GM12891 (cell line): ENCODE results near the gene GRM1.

Source experiments
- DNase-seq: peaks from one replicate; pipeline ENCODE4 v3.0.0; 2011; ENCODE audit warnings: low spot score; ENCODE audit not compliant: insufficient read length
- FAIRE-seq: peaks from 2 replicates; lab custom pipeline; 2011; peaks lifted over from hg19 to GRCh38; lab: Jason Lieb, UNC
- PAX5 ChIP-seq: IDR thresholded peaks from 2 replicates; pipeline ENCODE4 v1.6.1; 2011; ENCODE audit warnings: low read length, moderate library complexity, mild to moderate bottlenecking; ENCODE audit not compliant: insufficient read depth, severe bottlenecking
- POLR2A ChIP-seq: IDR thresholded peaks from 2 replicates; pipeline ENCODE4 v1.6.1; 2011; ENCODE audit warnings: low read depth, low read length, control low read depth
- POLR2AphosphoS5 ChIP-seq: IDR thresholded peaks from 2 replicates; pipeline ENCODE4 v1.6.1; 2011; ENCODE audit warnings: low read depth, low read length, control low read depth
- POU2F2 ChIP-seq: IDR thresholded peaks from 2 replicates; pipeline ENCODE4 v1.6.1; 2011; ENCODE audit warnings: low read depth, mild to moderate bottlenecking, control low read depth, low read length, moderate library complexity
- SPI1 ChIP-seq: IDR thresholded peaks from 2 replicates; pipeline ENCODE4 v1.6.1; 2011; ENCODE audit warnings: low read depth, low read length, control low read depth
- TAF1 ChIP-seq: IDR thresholded peaks from 2 replicates; pipeline ENCODE4 v1.6.1; 2011; ENCODE audit warnings: low read depth, low read length, control low read depth

Gene GRM1

DNA sequence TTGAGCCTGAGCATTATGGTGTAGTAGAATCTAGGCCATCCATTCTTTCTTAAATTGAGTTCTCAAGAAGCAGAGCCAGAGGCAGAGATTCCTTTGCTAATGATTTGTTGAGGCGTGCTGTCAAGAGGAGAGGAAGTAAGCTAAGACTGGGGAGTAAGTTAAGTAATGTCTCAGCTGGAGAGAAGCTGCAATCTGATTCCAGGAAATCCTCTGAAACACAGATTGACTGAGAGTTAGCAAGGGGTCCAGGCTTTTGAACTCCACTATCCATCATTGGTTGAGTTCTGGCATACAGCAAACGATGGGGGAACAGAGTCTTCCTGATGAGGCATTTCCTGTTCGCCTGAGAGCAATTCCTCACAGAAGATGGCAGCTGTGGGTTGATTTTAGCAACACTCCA, 307.3 kb downstream of the GRM1 start:
- FAIRE-seq (no peak), DNase-seq (no peak)
- TF ChIP-seq SPI1 (no peak), POLR2A (no peak), POLR2AphosphoS5 (no peak), TAF1 (no peak), PAX5 (no peak), POU2F2 (no peak)

DNA sequence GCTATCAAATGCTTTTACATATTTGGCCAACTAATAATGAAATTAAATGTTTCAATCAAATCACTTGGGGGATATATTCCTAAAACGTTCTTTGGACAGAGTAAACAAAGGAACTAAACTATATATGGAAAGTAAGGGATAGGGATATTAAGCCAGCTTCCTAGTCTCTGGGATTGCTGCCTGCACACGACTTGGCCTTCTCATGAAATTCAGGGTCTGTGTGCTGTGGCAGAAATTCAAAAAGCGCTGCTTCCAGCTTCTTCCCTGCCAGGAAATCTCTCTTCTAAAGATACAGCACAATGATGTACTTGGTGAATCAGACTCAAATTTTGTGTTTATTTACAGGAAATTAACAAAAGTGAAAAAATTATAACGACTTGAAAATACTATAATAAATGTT, 308.5 kb downstream of the GRM1 start:
- DNase-seq, result no peak
- TF ChIP-seq POU2F2, result no peak
- no peak for TF ChIP-seq SPI1
- TF ChIP-seq PAX5, result no peak
- no peak for TF ChIP-seq POLR2AphosphoS5
- no peak for TF ChIP-seq POLR2A
- TF ChIP-seq TAF1, result no peak
- FAIRE-seq, result no peak

DNA sequence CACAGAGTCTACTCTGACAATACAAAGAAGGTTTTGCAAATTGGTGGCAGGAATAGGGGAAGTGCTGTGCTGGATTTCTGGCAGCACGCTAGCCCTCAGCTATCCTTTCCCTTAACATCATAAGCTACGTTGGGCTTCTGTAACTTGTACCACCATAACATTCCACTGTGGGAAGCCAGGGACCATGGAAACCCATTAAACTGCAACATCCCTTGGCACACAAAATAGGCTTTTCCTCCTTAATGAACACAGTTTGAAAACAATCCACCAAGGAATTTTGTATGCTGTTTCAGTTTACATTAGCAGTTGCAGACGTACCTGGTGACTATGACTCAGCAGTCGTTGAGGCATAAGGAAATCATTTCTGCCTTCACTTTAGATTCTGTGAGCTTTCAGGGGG, 310.9 kb downstream of the GRM1 start:
- no peak for FAIRE-seq
- DNase-seq, result no peak
- TF ChIP-seq POU2F2 (no peak), POLR2A (no peak), POLR2AphosphoS5 (no peak), PAX5 (no peak), SPI1 (0 out of 2 replicates have a peak, but pooled peaks have one; percentile 3), TAF1 (no peak)

DNA sequence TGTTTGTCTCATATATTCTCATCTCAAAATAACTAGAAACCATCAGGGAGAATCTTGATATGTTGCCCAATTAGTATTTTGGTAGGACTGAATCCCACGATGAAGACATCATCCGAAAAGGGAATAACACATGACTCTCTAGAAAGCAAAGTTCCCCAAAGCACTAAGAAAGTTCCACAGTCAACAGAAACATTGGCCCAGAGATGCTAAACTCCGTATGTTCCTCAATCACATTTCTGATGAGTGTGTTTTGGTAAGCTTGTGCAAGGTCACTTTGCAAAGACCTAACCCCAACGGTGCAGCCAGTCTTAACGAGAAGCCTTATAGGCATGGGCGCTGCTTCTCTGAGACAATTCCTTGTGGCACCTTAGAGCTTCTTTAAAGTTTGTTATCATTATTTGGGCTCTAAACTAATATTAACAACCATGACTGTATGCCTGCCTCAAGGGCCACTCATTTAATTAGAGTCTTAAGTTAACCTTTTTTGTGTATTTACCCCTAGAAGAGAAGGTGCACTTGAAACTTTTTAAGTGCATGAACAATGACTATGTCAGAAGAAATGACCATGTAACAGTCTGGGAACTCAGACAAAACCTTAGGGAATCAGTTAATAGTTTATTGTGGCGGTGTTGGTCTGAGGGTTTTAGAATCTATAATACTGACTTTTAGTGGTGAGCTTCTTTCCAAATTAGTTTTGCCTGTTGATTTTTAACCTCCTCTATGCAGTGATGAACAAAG, 312.8 kb downstream of the GRM1 start:
- TF ChIP-seq PAX5 (no peak), TAF1 (no peak), SPI1 (no peak), POLR2AphosphoS5 (no peak), POU2F2 (no peak)
- FAIRE-seq (no peak), DNase-seq (no peak)

DNA sequence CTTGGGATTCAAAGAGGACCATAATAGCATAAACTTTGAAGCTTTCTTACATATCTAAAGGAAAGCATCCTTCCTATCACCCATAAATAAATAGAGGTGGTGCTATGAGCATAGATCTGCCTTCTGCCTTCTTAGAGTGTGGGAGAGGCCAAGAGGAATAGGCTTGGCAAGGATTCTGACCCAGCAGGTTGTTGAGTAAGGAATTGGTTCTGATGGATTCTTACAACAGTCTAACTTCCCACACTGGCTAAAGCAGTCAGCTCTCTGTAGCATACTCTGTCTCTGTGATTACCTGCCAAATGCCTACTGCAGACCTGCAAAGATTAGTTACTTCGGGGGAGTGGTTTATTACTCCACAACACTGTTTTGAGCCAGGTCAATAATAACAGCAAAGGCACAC, 316.7 kb downstream of the GRM1 start:
- FAIRE-seq (no peak), DNase-seq (no peak)
- TF ChIP-seq POU2F2, result no peak
- no peak for TF ChIP-seq SPI1
- TF ChIP-seq TAF1, result no peak
- TF ChIP-seq POLR2AphosphoS5, result no peak
- no peak for TF ChIP-seq POLR2A
- no peak for TF ChIP-seq PAX5

DNA sequence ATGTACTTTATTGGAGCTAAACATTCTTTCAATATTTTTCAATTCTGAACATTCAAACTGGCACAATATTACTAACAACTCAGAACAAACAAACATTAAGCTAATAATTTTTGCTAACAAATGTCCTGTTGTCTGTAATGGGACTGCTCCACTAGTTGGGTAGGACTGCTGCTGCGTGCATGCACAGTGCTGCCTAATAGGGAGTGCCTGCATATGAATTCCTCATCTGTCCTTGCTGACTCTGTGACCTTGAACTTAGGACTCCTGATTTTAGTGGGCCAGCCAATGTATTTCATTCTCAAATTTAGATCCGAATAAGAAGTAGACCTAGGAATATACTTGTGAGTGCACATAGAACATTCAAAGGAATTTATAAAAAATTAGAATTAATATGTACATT, 318.2 kb downstream of the GRM1 start:
- FAIRE-seq (no peak), DNase-seq (no peak)
- no peak for TF ChIP-seq POU2F2

DNA sequence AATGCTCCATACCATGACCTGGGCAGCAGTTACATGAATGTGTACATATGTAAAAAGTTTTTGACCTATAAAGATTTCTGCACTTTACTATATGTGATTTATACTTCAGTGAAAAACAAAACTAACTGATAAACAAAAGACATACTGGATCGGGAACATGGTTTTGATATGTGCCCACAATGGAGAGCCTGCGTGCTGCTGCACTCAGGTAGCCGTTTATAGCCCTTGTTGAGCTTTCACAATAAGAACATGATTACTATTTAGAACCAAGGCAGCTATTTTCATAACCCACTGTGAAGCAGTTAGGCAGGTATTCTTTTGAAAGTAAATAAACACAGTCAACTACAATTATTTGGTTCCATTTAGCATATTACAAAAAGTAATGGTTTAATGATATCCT, 318.8 kb downstream of the GRM1 start:
- no peak for FAIRE-seq
- DNase-seq, result no peak
- TF ChIP-seq POLR2A, result no peak
- no peak for TF ChIP-seq POU2F2
- TF ChIP-seq SPI1, result no peak
- TF ChIP-seq POLR2AphosphoS5, result no peak
- TF ChIP-seq PAX5, result no peak
- TF ChIP-seq TAF1, result no peak

DNA sequence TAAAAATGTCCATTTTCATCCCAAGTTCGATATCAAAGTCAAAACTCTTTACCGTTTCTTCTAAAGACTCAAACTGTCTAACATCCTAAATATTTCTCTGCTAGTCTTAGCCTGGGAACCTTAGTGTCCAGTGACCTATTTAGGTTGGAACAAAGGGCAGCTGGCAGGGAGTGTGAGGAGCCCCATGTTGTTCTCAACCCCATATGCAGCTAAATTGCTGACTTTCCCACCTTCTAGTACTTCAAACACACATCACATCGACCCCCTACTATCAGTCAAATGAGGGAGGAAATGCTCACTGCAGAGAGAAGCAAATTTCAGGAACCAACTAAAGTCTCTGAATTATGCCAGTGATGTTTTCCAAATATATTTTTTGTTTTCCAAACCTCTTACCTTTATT, 322.2 kb downstream of the GRM1 start:
- DNase-seq (no peak), FAIRE-seq (no peak)
- TF ChIP-seq POLR2AphosphoS5, result no peak
- TF ChIP-seq SPI1, result no peak
- TF ChIP-seq POLR2A, result no peak
- no peak for TF ChIP-seq POU2F2
- no peak for TF ChIP-seq TAF1
- TF ChIP-seq PAX5, result no peak

DNA sequence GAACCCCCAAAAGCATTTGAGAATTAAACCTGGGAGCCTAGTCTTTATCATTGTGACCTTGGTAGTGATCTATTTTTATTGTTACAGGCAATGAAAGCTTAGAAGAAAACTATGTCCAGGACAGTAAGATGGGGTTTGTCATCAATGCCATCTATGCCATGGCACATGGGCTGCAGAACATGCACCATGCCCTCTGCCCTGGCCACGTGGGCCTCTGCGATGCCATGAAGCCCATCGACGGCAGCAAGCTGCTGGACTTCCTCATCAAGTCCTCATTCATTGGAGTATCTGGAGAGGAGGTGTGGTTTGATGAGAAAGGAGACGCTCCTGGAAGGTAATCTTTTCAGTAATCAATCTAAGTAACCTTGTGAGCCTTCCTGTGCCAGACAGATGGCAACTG, 323.3 kb downstream of the GRM1 start:
- no peak for TF ChIP-seq SPI1
- TF ChIP-seq TAF1, result no peak
- no peak for TF ChIP-seq POLR2A
- no peak for TF ChIP-seq POLR2AphosphoS5
- no peak for TF ChIP-seq POU2F2
- FAIRE-seq (no peak), DNase-seq (no peak)

DNA sequence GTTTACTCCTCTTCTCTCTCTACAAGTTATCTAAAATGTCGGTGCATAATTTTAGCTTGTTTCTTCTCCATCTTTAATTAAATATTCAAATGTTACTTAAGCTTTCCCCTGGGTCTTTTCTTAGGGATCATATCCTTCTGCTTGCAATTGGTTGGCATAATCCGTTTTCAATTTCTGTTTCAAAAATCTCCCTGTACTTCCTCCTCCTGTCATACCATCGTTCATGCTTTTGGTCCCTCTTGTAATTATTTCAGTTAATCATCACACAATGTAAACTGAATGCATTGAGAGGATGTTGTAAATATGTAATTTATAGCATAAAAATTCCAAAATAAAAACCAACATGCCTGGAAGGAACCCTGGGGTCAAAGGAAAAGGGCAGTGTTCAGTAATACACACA, 325.6 kb downstream of the GRM1 start:
- FAIRE-seq (no peak), DNase-seq (no peak)
- TF ChIP-seq POU2F2 (no peak), TAF1 (no peak), SPI1 (no peak), PAX5 (no peak), POLR2A (no peak), POLR2AphosphoS5 (no peak)

DNA sequence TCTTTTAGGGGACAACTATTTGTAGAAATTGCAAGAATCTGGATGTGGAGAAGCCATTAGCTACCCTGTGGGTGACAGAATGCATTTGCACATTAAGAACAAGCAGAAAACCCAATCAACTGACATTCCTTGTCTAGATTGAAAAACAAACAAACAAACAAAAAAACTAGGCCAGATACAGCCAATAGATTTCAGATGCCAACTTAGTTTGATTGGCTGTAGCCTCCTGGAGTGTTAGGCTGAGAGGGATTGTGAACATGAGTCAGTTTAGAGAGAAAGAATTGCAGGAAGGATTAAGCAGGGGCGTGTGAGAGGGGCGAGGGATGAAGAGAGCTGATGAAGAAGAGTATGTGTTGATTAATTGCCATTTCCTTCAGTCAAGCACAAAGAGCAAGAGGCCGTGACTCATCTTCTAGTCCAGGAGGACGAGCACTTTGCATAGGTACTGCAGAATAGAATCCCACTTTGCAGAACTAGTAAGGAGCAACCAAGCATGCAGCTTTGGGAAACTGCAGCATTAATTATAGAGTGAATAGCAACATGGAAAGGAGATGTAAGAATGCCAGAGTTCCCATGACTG, 326.7 kb downstream of the GRM1 start:
- FAIRE-seq (no peak), DNase-seq (no peak)
- TF ChIP-seq POLR2AphosphoS5, result no peak
- TF ChIP-seq SPI1, result no peak
- no peak for TF ChIP-seq POLR2A
- TF ChIP-seq TAF1, result no peak
- no peak for TF ChIP-seq PAX5
- TF ChIP-seq POU2F2, result no peak
